Parathyroid adenoma (tissue), 2 donors: ENCODE results near the gene KDM6B.
A peak's percentile ranks its signal among the peaks of the same experiment; 100 is the strongest.

Experiments
- H2AFZ ChIP-seq: fragments of 300-600 bp; sonication (generic); one replicate; pipeline ENCODE4 v1.7.0; 2017; ENCODE audit warnings: antibody characterized with exemption, mild to moderate bottlenecking
- H3K27ac ChIP-seq: fragments of 300-600 bp; sonication (generic); one replicate; pipeline ENCODE4 v1.7.0; 2017
- H3K27me3 ChIP-seq: fragments of 300-600 bp; sonication (generic); one replicate; pipeline ENCODE4 v1.7.0; 2017; ENCODE audit warnings: low read length; ENCODE audit not compliant: control insufficient read depth, insufficient read depth
- H3K36me3 ChIP-seq: fragments of 300-600 bp; sonication (generic); one replicate; pipeline ENCODE4 v1.7.0; 2017; ENCODE audit warnings: low read length; ENCODE audit not compliant: control insufficient read depth, insufficient read depth
- H3K4me1 ChIP-seq: fragments of 300-600 bp; sonication (generic); one replicate; pipeline ENCODE4 v1.7.0; 2017; ENCODE audit warnings: control low read depth
- H3K4me2 ChIP-seq: fragments of 300-600 bp; sonication (generic); one replicate; pipeline ENCODE4 v1.7.0; 2017; ENCODE audit warnings: low read length
- H3K4me3 ChIP-seq: fragments of 300-600 bp; sonication (generic); one replicate; pipeline ENCODE4 v1.7.0; 2017; ENCODE audit warnings: low read depth, low read length
- H3K79me2 ChIP-seq: fragments of 300-600 bp; sonication (generic); one replicate; pipeline ENCODE4 v1.7.0; 2017; ENCODE audit warnings: control low read depth
- H3K9ac ChIP-seq: fragments of 300-600 bp; sonication (generic); one replicate; pipeline ENCODE4 v1.7.0; 2017; ENCODE audit warnings: mild to moderate bottlenecking
- H3K9me3 ChIP-seq: fragments of 300-600 bp; sonication (generic); one replicate; pipeline ENCODE4 v1.7.0; 2017; ENCODE audit warnings: low read length; ENCODE audit not compliant: control insufficient read depth
- CTCF ChIP-seq: fragments of 300-600 bp; sonication (generic); IDR thresholded peaks from one replicate; pipeline ENCODE4 v1.7.0; 2017; ENCODE audit warnings: antibody characterized with exemption, mild to moderate bottlenecking
- donor health status: primary hyperparathyroidism.

KDM6B gene

GRCh38 chr17:7850701-7851437 is 16.9 kb downstream of the KDM6B start:
- Histone ChIP-seq H3K27ac (no peak overlapping the region), H3K9ac (no peak overlapping the region), H3K36me3 (no peaks in the 10 kb centered on the region)

GRCh38 chr17:7851438-7852261 is 17.6 kb downstream of the KDM6B start:
- peak; percentile 100 for TF ChIP-seq CTCF
- Histone ChIP-seq H3K4me1 (peaks cover 15% of the 10 kb centered on the region), H3K4me3 (peak overlapping the region; percentile 29), H3K27me3 (no peaks in the 10 kb centered on the region), H3K36me3 (no peaks in the 10 kb centered on the region), H2AFZ (no peak overlapping the region), H3K27ac (peak overlapping the region; percentile 16), H3K9ac (no peak overlapping the region), H3K79me2 (no peaks in the 10 kb centered on the region), H3K9me3 (no peaks in the 10 kb centered on the region), H3K4me2 (peak overlapping the region; percentile 66)

More at GRCh38 chr17:7850701-7851437, 16.9 kb downstream of the KDM6B start:
- H3K4me2 ChIP-seq, result peak overlapping the region; percentile 66
- H3K4me1 ChIP-seq, result peaks cover 7% of the 10 kb centered on the region
- H3K27me3 ChIP-seq, result no peaks in the 10 kb centered on the region
- H3K9me3 ChIP-seq, result no peaks in the 10 kb centered on the region
- peak overlapping the region; percentile 29 for H3K4me3 ChIP-seq
- H3K79me2 ChIP-seq, result no peaks in the 10 kb centered on the region
- H2AFZ ChIP-seq, result no peak overlapping the region
- no peak for TF ChIP-seq CTCF

GRCh38 chr17:7852262-7852670 is 18.2 kb downstream of the KDM6B start:
- no peak for TF ChIP-seq CTCF
- peak overlapping the region; percentile 16 for H3K27ac ChIP-seq
- no peaks in the 10 kb centered on the region for H3K79me2 ChIP-seq
- no peak overlapping the region for H2AFZ ChIP-seq
- no peak overlapping the region for H3K9ac ChIP-seq
- no peaks in the 10 kb centered on the region for H3K27me3 ChIP-seq
- H3K36me3 ChIP-seq, result no peaks in the 10 kb centered on the region
- H3K4me1 ChIP-seq, result peaks cover 15% of the 10 kb centered on the region
- H3K9me3 ChIP-seq, result no peaks in the 10 kb centered on the region
- no peak overlapping the region for H3K4me3 ChIP-seq
- peak overlapping the region; percentile 66 for H3K4me2 ChIP-seq

DNA sequence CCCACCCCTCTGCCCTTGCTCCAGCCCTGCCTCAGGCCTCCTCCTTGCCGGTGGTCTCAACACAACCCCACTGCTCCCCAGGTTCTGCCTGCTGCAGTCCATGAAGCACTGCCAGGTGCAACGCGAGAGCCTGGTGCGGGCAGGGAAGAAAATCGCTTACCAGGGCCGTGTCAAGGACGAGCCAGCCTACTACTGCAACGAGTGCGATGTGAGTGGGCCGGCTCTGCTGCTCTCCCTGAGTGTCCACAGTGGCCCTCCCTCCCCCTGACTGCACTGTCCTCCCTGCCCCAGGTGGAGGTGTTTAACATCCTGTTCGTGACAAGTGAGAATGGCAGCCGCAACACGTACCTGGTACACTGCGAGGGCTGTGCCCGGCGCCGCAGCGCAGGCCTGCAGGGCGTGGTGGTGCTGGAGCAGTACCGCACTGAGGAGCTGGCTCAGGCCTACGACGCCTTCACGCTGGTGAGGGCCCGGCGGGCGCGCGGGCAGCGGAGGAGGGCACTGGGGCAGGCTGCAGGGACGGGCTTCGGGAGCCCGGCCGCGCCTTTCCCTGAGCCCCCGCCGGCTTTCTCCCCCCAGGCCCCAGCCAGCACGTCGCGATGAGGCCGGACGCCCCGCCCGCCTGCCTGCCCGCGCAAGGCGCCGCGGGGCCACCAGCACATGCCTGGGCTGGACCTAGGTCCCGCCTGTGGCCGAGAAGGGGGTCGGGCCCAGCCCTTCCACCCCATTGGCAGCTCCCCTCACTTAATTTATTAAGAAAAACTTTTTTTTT is 19.1 kb downstream of the KDM6B start:
- TF ChIP-seq CTCF, result no peak
- H3K4me3 ChIP-seq, result no peak overlapping the region
- no peak overlapping the region for H3K27ac ChIP-seq
- no peak overlapping the region for H3K4me2 ChIP-seq
- H2AFZ ChIP-seq, result no peak overlapping the region
- H3K27me3 ChIP-seq, result no peaks in the 10 kb centered on the region
- no peaks in the 10 kb centered on the region for H3K9me3 ChIP-seq
- H3K79me2 ChIP-seq, result no peaks in the 10 kb centered on the region
- H3K36me3 ChIP-seq, result no peaks in the 10 kb centered on the region
- peaks cover 15% of the 10 kb centered on the region for H3K4me1 ChIP-seq
- H3K9ac ChIP-seq, result no peak overlapping the region
